GM10847 (cell line): ENCODE measurements around the gene TUBA1B.

Experiments used
- POLR2A ChIP-seq: IDR thresholded peaks from 2 replicates; pipeline ENCODE4 v1.6.1; 2011; ENCODE audit not compliant: insufficient read length; ENCODE audit errors: extremely low read depth

The TUBA1B gene

DNA sequence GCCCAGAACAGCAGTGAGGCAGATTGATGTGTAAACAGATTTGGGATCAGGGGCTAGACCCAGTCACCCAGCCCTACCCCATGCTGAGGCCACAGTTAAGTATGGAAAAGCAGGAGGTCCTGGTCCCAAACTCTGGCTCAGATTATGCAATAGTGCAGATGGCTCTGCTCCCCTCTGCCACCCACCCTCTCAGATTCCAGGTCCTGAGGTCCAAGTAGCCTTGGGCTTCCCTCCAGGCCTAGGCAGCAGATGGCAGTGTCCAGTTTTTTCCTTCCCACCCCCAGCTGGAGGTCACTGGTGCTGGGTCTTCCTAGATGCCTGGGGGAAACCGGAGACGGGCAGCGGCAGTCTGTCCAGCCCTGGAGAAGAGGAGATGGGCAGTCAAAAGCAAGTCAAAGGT is 33.8 kb downstream of the TUBA1B start:
- no peak for TF ChIP-seq POLR2A

DNA sequence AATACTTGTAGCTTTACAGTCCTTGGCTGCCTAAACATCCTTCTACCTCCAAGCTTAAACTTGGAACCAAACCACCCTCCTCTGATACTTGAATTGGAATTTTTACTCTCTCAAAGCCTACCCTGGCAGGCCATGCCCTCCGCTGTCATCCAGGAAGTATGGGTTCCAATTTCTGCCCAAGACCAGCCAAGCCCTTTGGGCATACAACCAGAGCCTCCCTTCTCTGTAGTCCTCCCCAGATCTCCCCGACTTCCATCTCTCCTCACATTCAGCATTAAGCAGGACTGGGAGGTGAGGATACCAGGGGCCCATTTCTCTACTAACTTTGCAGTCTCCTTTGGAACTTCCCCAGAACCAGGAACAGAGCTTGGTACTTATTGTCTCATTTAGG is 36.2 kb downstream of the TUBA1B start:
- no peak for TF ChIP-seq POLR2A

DNA sequence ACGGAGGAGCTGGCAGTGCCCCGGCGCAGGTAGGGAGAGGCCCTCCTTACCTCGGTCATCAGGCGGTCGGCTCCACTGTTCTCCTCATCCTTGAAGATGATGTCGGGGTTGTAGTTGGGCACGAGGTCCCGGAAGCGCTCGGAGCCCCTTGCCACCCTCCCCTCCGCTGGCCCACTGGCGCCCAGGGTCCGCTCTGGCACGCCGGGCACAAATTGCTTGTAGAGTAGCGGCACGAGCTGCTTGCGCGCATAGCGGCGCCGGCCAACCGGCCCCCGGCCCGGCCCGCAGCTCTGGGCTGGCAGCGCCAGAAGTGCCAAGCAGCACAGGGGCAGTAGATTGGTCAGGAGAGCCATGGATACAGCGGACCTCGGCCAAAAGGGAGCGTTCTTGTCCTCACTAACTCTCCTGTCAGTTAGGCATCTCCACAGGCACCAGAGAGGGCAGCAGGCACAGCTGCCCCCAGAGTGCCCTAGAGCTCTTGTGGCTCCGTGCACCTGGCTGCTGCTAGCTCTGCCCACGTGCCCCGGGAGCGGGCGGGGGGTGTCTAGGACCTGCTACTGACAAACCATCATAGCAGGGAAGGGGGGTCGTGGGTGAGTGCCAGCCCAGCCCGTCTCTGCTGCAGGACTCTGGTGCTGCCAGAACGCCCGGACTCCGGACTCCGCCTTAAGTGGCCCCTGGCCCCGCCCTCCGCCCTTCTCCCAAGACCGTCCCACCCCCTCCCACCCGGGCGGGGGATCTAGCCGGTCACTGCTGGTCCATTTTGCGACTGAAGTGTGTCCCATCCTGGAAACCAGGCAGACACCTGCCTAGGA is 36.8 kb downstream of the TUBA1B start, which contains the start of gene DHH:
DHH (minus strand) TSS at position 642 of the 815 bp plus-strand sequence; CDS start at position 353, 289 bp downstream.
- TF ChIP-seq POLR2A = no peak

DNA sequence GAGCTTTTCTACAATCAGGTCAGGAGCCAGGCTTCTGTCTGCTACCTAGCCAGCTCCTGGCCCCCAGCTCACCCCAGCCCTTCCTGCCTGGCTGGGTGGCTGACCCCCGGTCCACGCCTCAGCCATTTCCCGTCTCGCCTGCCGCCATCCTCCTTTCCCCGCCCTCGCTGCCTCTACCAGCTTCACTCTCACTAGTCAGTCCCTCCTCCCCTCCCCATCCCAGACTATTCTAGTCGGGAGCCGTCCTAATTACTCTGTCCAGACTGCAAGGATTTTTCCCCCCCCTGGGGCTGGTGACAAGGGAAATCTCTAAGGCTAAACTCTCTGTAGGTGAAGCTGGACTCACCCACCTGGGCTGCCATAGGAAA is 37.4 kb downstream of the TUBA1B start:
- TF ChIP-seq POLR2A = no peak

DNA sequence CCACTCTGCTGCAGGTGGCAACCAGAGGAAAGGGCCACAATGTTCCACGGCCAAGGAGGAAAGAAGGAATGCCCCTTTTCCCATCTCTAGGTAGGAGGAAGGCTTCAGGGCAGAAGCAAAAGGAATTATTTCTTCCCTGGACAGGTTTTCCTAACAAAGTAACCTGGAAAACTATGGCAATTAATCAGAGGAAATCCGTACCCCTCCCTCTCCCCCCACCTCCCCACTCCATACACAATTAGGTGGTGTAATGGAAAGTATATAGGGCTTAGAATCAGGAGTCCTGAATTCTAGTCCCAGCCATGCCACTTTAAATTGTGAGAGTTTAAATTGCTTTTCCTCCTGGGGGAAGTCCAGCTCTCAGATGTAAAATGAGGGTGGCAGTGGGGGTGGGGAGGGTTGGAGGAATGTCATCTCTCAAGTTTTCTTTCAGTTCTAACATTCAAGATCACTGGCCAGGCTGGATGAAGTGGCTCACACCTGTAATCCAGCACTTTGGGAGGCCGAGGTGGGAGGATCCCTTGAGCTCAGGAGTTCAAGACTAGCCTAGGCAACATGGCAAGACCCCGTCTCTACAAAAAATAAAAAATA is 38.3 kb downstream of the TUBA1B start:
- TF ChIP-seq POLR2A = no peak

DNA sequence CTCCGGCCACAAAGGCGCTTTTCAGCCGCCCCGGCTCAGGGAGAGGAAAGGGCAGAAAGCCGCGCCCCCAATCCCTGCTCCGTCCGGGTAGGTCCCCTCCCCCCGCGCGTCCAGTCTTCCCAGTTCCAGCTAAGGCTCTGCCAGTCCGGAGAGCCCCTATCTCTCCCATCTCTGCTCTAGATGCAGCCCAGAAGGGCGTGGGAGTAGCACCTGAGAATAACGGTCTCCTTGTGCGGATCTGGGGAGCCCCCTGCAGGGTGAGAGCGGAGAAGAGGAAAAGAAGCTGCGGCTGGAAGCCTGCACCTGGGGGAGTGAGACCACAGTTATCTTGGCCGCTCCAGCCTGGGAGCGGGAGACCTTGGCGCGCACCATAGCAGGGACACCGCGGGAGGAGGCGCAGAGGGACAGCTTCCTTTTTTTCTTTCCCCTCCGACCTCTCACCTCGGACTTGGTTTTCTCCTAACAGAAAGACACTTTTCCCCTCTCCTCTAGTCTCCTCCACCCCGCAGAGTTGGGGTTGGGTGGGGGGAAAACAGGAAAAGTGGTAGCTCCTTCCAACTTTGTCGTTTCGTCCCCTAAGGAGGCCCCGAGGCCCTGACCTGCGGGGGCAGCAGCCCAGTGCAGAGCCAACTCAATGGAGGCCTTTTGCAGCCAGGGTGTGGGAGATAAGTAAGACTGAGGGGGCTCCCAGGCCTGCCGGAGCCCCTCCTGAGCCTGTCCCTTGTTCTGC is 38.9 kb downstream of the TUBA1B start:
- no peak for TF ChIP-seq POLR2A

DNA sequence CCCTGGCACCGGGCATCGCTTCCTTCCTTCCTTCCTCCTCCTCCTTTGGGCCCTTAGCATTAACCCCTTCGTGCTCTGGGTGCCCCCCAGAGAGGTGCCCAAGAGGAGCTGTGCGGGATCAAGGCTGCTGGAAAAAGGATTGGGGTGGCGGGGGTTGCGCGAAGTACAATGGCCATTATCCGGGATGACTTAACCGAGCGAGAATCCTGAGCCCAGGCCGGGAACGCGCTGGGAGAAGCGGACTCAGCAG is 39.4 kb downstream of the TUBA1B start:
- no peak for TF ChIP-seq POLR2A

DNA sequence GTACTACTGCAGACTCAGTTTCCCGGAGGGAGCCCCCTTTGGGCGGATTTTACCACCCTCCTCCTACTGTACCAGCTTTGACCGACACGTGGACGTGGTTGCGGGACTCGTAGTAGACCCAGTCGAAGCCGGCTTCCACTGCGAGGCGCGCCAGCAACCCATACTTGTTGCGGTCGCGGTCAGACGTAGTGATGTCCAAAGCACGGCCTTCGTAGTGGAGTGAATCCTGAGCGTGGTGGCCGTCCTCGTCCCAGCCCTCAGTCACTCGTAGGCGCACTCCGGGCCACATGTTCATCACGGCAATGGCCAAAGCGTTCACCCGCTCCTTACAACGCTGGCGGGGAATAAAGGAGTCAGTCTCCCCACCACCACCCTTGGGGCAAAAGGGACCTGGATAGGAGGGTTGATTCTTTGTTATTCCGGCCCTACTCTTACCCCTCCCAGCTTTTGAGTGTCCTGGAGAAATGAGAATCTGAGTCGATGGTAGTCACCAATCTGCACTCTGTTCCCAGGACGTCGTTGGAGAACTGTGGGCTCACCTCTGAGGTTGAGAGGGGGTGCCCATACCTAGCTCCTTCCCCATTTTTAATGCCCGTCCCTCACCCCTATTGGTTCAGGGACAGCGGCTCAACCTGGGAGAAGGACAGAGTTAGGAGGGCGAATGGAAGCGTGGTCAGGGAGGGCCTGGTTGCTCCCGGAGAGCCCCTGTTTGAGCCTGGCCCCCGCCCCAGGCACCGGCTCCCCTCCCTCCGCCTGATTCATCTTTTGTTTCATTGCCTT is 39.9 kb downstream of the TUBA1B start:
- TF ChIP-seq POLR2A = no peak

DNA sequence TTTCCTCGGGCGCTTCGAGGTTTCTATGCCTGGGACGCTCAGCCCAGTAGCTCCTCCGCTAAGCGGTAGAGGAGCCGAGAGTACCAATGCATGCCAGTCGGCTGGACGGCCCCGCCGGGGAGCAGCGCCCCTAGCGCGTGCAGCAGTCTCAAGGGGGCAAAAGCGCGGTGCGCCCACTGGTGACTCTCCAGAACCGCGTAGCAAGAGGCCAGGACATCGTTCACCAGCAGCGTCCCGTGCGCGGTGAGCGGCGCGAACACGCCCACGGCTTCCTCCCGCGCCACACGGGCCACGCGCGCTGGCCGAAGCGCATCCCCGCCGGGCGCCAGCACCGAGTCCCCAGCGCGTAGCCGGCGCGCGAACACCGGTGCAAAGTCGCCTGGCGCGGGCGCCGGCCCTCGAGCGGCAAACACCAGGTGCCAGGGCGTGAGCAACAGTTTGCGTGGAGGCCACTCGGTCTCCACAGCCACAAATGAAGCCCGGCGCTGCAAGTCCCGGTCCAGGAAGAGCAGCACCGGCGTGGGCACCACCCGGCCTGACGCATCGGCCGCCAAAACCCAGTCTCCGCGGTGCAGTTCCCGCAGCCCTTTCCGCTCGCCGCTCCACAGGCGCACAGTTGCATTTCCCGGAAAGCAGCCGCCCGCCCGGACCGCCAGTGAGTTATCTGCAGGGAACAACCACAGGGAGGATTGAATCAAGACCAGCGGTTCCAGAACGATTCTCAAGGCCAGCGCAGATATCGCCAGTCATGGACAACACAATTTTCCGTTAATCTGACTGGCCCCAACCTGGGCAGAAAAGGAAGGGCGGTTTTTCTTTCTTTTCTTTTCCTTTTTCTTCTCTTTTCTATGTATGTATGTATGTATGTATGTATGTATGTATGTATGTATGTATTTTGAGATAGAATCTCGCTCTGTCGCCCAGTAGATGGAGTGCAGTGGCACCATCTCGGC is 41.1 kb downstream of the TUBA1B start:
- TF ChIP-seq POLR2A = no peak

DNA sequence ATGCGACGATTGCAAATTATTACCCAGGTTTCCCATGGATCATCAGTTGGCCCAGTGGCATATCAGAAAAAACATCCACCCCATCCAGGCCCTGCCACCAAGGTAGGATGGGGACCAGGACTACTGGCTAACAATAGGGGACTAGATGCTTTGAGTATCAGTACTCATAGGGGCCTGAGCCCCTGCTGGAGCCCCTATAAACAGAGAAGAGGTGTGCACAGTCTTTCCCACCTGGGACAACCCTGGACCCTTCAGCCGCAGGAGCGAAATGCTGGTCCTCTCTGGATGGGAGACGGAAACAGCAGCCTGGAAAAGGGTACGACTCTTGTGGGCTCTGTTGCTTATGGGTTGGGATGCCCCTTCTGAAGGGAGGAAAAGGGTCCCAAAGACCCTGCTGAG is 42.3 kb downstream of the TUBA1B start:
- TF ChIP-seq POLR2A = no peak

DNA sequence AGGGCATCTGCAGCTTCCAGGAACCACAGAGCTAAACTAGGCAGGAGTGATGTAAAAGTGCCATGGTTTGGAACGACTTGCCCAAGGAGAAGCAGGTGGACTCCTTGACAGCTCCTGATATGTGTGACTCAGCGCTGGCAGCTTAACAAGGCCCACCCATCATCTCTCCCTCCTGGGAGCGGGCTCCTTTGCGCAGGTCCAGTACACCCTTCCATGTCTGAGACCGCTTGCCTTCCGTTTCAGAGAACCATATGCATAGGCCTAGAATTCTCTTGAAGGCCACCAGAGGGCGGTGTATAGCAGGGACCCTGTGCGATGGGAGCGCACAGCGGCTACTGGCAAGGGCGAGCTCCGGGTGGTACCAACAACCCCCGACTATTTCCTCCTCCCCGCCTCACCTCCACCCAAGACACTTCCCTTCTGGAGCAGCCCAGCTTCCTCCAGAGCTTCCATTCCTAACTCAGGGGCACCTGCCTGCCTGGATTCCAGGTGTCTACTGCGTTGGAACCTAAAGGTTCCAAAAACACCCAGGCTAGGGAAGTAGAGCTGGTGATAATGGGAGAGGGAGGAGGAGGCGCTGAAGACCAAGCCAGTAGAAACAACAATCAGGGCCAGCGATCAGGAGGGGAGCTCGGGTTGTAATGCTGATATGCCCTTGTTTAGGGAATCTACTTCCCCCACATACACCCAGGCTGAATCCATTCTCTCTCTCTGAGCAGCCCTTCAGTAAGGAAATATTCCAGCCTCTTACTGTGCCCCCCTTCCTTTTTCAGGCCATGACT is 42.9 kb downstream of the TUBA1B start:
- no peak for TF ChIP-seq POLR2A

DNA sequence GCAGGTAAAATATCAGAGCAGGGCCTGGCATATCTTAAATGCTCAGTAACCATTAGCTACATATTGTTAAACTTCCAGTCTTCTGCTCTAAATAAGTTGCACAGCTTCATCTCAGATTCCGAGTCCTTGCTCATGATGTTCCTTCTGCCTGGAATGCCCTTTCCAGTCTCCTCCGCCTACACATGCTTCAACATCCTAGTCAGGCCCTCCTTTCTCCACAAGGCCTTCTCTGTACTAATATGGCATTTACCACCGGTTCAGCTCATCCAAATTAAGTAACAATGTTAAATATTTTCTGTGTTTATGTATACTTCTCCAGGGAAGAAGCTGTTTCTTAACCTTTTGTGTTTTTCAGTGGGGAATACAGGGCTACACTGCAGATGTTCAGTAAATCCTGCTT is 45.1 kb downstream of the TUBA1B start:
- TF ChIP-seq POLR2A = no peak

DNA sequence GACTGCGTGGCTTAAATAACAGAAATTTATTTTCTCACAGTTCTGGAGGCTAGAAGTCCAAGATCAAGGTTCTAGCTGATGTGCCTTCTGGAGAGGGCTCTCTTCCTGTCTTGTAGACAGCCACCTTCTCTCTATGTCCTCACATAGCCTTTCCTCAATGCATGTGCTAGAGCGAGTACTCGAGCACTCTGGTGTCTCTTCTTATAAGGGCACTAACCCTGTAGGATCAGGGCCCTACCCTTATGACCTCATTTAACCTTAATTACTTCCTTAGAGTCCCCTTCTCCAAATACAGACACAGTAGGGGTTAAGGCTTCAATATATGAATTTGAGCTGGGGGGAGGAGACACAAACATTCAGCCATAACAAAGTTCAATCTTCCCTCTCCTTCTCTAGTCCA is 46.8 kb downstream of the TUBA1B start:
- TF ChIP-seq POLR2A = no peak

DNA sequence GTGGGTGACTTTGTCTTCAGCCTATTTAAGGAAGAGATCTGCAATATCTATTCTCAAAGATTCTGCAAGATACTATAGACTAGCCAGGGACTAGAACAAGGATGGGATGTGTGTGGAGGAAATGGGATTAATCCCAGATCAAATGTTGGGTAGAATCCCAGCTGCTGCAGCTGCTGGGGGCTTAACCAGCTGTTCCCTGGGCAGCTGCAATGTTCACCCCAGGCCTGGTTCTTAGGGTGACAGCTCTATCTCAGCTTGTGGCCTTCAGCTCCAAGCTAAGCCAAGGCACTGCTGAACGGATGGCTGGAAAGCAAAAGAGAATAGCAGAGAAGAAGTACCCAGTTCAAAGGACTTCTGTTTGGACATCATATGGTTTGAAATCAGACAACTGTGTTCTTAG is 51.4 kb downstream of the TUBA1B start:
- TF ChIP-seq POLR2A = no peak
